A549 (cell line): ENCODE measurements around the gene CALCB. TPM values are rescaled to one million over a fixed set of nuclear protein-coding genes. Genes with fewer than 3 reads are reported as not detected.

Experiments
- ATAC-seq, 2 experiments: fragments of 200-7000 bp in 1 of 2; fragments of >200 bp in 1 of 2; cut with Nextera tagmentation in 1 of 2; cut with Tn5 transposase in 1 of 2; 3 replicates each; pipeline versions ENCODE4 v1.8.0 to v1.9.1; 2018 to 2020; ENCODE audit warnings: mild to moderate bottlenecking in 1 of 2, moderate library complexity in 1 of 2
- CTCF ChIA-PET: fragments of 300-600 bp; sonication (Branson Sonifier 250); formaldehyde crosslinking; extraction: SDS; loops from one replicate; lab custom pipeline; 2021; ENCODE audit warnings: antibody characterized with exemption, inconsistent platforms; lab: Yijun Ruan, JAX
- POLR2A ChIA-PET: fragments of 350-600 bp; formaldehyde crosslinking; extraction: SDS; loops from one replicate; lab custom pipeline; 2021; ENCODE audit warnings: antibody characterized with exemption, inconsistent platforms; lab: Yijun Ruan, JAX
- DNase-seq, 2 experiments: peaks; one replicate each; pipeline versions ENCODE4 v3.0.0 to v3.0.0-alpha.2; 2011 to 2016; ENCODE audit warnings: low read depth in 1 of 2, low spot score in 1 of 2
- FAIRE-seq: peaks from 2 replicates; lab custom pipeline; 2011; peaks lifted over from hg19 to GRCh38; lab: Jason Lieb, UNC
- H3K27ac ChIP-seq, 2 experiments: fragments of >200 bp; sonication (Bioruptor Twin); formaldehyde crosslinking; 3 replicates each; pipeline ENCODE4 v1.5.1; 2016 to 2017
- H3K4me1 ChIP-seq: fragments of >200 bp; sonication (Bioruptor Twin); formaldehyde crosslinking; 3 replicates; pipeline ENCODE4 v1.6.1; 2016
- H3K4me2 ChIP-seq: fragments of >200 bp; sonication (Bioruptor Twin); formaldehyde crosslinking; 3 replicates; pipeline ENCODE4 v1.6.1; 2016
- H3K4me3 ChIP-seq: fragments of >200 bp; sonication (Bioruptor Twin); formaldehyde crosslinking; 3 replicates; pipeline ENCODE4 v1.5.1; 2016
- H3K9me3 ChIP-seq: fragments of >200 bp; sonication (Bioruptor Twin); formaldehyde crosslinking; 3 replicates; pipeline ENCODE4 v1.6.1; 2016
- CBX2 ChIP-seq: fragments of 200-600 bp; sonication (generic); IDR thresholded peaks from 2 replicates; pipeline ENCODE4 v1.6.1; 2016; ENCODE audit warnings: low read depth, mild to moderate bottlenecking, borderline replicate concordance
- CEBPB ChIP-seq, 2 experiments: fragments of >200 bp in 1 of 2; sonication (Bioruptor Twin) in 1 of 2; formaldehyde crosslinking in 1 of 2; IDR thresholded peaks; 2 replicates each; pipeline ENCODE4 v1.6.1; 2012 to 2016
- FOSB ChIP-seq: fragments of 250-450 bp; sonication (Bioruptor Pico); IDR thresholded peaks from 2 replicates; pipeline ENCODE4 v1.5.0; 2020; ENCODE audit warnings: mild to moderate bottlenecking, moderate library complexity
- HOXA7 ChIP-seq: fragments of 250-450 bp; sonication (Bioruptor Pico); IDR thresholded peaks from 2 replicates; pipeline ENCODE4 v1.5.0; 2020; ENCODE audit warnings: mild to moderate bottlenecking, moderate library complexity
- HOXB13 ChIP-seq: fragments of 250-450 bp; sonication (Bioruptor Pico); IDR thresholded peaks from 2 replicates; pipeline ENCODE4 v1.5.0; 2020; ENCODE audit warnings: low read depth, mild to moderate bottlenecking, moderate library complexity
- HOXB5 ChIP-seq: fragments of 250-450 bp; sonication (Bioruptor Pico); IDR thresholded peaks from 2 replicates; pipeline ENCODE4 v1.5.0; 2020; ENCODE audit warnings: mild to moderate bottlenecking, moderate library complexity
- JUN ChIP-seq, 2 experiments: fragments of >200 bp; sonication (Bioruptor Twin); formaldehyde crosslinking; IDR thresholded peaks; 2 replicates in 1 of 2; 3 replicates in 1 of 2; pipeline ENCODE4 v1.6.1; 2016 to 2017
- JUNB ChIP-seq: fragments of >200 bp; sonication (Bioruptor Twin); formaldehyde crosslinking; IDR thresholded peaks from 2 replicates; pipeline ENCODE4 v1.6.1; 2016
- KDM1A ChIP-seq: fragments of 200-600 bp; sonication (generic); IDR thresholded peaks from 2 replicates; pipeline ENCODE4 v1.6.1; 2016; ENCODE audit warnings: low read depth, mild to moderate bottlenecking
- KDM5A ChIP-seq: fragments of 200-600 bp; sonication (generic); IDR thresholded peaks from 2 replicates; pipeline ENCODE4 v1.6.1; 2016; ENCODE audit warnings: antibody characterized with exemption, mild to moderate bottlenecking
- MAZ ChIP-seq: fragments of 150-350 bp; IDR thresholded peaks from 2 replicates; pipeline ENCODE4 v1.6.1; 2014; ENCODE audit warnings: antibody characterized with exemption, low read depth, low read length, borderline replicate concordance
- PHF8 ChIP-seq: fragments of 200-600 bp; sonication (generic); IDR thresholded peaks from 2 replicates; pipeline ENCODE4 v1.6.1; 2016; ENCODE audit warnings: low read depth, mild to moderate bottlenecking, antibody characterized with exemption, moderate library complexity, borderline replicate concordance
- POLR2A ChIP-seq: IDR thresholded peaks from 2 replicates; pipeline ENCODE4 v1.6.1; 2012; ENCODE audit warnings: mild to moderate bottlenecking, low read length
- POLR2AphosphoS2 ChIP-seq: conservative IDR thresholded peaks from 2 replicates; pipeline ENCODE4 v1.6.1; 2012; ENCODE audit warnings: low read length, improper control_type of control experiment, inconsistent platforms
- RFX5 ChIP-seq: fragments of 450-650 bp; IDR thresholded peaks from 2 replicates; pipeline ENCODE4 v1.7.1; 2014; ENCODE audit warnings: antibody characterized with exemption, mild to moderate bottlenecking, moderate library complexity
- RNF2 ChIP-seq: fragments of 200-600 bp; sonication (generic); IDR thresholded peaks from 2 replicates; pipeline ENCODE4 v1.6.1; 2016; ENCODE audit warnings: low read depth, mild to moderate bottlenecking, antibody characterized with exemption, moderate library complexity, borderline replicate concordance
- SMC3 ChIP-seq: fragments of >200 bp; sonication (Bioruptor Twin); formaldehyde crosslinking; IDR thresholded peaks from 3 replicates; pipeline ENCODE4 v1.6.1; 2018; ENCODE audit warnings: inconsistent platforms
- SREBF2 ChIP-seq: fragments of 450-650 bp; IDR thresholded peaks from 2 replicates; pipeline ENCODE4 v1.6.1; 2014; ENCODE audit warnings: mild to moderate bottlenecking, moderate library complexity
- TP53 ChIP-seq: fragments of 250-450 bp; sonication (Bioruptor Pico); IDR thresholded peaks from 2 replicates; pipeline ENCODE4 v1.5.0; 2021; ENCODE audit warnings: mild to moderate bottlenecking, moderate library complexity
- ZNF302 ChIP-seq: fragments of 250-450 bp; sonication (Bioruptor Pico); IDR thresholded peaks from 2 replicates; pipeline ENCODE4 v1.9.0; 2021; ENCODE audit warnings: inconsistent platforms, mild to moderate bottlenecking, moderate library complexity
- ZSCAN20 ChIP-seq: fragments of 250-450 bp; sonication (Bioruptor Pico); IDR thresholded peaks from 2 replicates; pipeline ENCODE4 v1.8.0; 2022; ENCODE audit warnings: mild to moderate bottlenecking, moderate library complexity
- WGBS: methylation state at CpG from one replicate; pipeline ENCODE4 v1.1.6; 2017; ENCODE audit errors: missing lambda C conversion rate; 5-methylcytosine and 5-hydroxymethylcytosine counted together
- polyA plus RNA-seq, 4 experiments: library from polyadenylated mRNA; depleted of rRNA in 3 of 4; stranded (reverse); fragments of >200 nt; fragmentation: RNase III in 1 of 4; extraction: RNeasy Plus Mini Kit Qiagen cat#74134 plus additional on column Dnase treatment in 1 of 4; gene quantifications; 2 replicates in 3 of 4; 3 replicates in 1 of 4; pipeline ENCODE4 v1.2.3, GENCODE V29; 2011 to 2017
- TF ChIP-seq, protein P1 (sequence below): fragments of 250-450 bp; sonication (Bioruptor Pico); IDR thresholded peaks from 2 replicates; pipeline ENCODE4 v1.5.0; 2021; ENCODE audit warnings: mild to moderate bottlenecking, moderate library complexity, borderline replicate concordance
- TF ChIP-seq, protein P2 (sequence below): fragments of 250-450 bp; sonication (Bioruptor Pico); IDR thresholded peaks from 2 replicates; pipeline ENCODE4 v1.5.0; 2020; ENCODE audit warnings: low read depth, mild to moderate bottlenecking, moderate library complexity
- TF ChIP-seq, protein P3 (sequence below): fragments of >200 bp; sonication (Bioruptor Twin); formaldehyde crosslinking; IDR thresholded peaks from 2 replicates; pipeline ENCODE4 v1.6.1; 2016
- TF ChIP-seq, protein P4 (sequence below): IDR thresholded peaks from 2 replicates; pipeline ENCODE4 v1.6.1; 2012
- TF ChIP-seq, protein P5 (sequence below): fragments of 450-650 bp; IDR thresholded peaks from 2 replicates; pipeline ENCODE4 v1.6.1; 2014; ENCODE audit warnings: antibody characterized with exemption
- TF ChIP-seq, protein P6 (sequence below): fragments of >200 bp; sonication (Bioruptor Twin); formaldehyde crosslinking; IDR thresholded peaks from 3 replicates; pipeline ENCODE4 v1.5.1; 2016

CALCB gene
- polyA plus RNA-seq, 2 of the 4 experiments (the other 2 are of a cell fraction), result 0.39 TPM; not detected in 1

DNA sequence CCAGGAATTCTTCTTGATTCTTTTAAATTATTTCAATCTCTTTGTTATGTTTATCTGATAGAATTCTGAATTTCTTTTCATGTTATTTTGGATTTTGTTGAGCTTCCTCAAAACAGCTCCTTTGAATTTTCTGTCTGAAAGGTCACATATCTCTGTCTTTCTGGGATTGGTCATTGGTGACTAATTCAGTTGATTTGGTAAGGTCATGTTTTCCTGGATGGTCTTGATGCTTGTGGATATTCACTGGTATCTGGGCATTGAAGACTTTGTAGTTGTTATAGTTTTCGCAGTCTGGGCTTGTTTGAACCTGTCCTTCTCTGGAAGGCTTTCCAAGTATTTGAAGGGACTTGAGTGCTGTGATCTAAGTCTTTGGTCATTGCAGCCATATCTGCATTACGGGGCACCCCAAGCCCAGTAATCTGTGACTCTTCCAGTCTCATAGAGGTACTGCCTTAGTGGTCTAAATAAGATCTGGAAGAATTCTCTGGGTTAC, 22.4 kb downstream of the CALCB start:
- Histone ChIP-seq H3K9me3 (no peaks in the 10 kb centered on the region), H3K4me2 (no peak overlapping the region), H3K4me1 (no peaks in the 10 kb centered on the region), H3K27ac (no peak overlapping the region), H3K4me3 (no peak overlapping the region)
- WGBS, result 21% methylated on average over 2 of the region's 2 CpGs
- ATAC-seq (no peak), DNase-seq (no peak), FAIRE-seq (no peak)
- ChIA-PET CTCF (interaction anchor here (2.2 kb wide), 1 partner anchor 21 kb away, joined by 12 read pairs; the partner anchor contains the start of gene CALCB), POLR2A (no interaction called here)
- no peak for TF ChIP-seq ZNF302 (CRISPR knock-in tag)
- TF ChIP-seq JUN (IDR thresholded peaks at IDR 0.05), result no peak
- TF ChIP-seq TP53 (CRISPR knock-in tag), result no peak
- TF ChIP-seq SREBF2, result no peak
- no peak for TF ChIP-seq RFX5
- no peak for TF ChIP-seq KDM1A
- TF ChIP-seq, protein P1, sequence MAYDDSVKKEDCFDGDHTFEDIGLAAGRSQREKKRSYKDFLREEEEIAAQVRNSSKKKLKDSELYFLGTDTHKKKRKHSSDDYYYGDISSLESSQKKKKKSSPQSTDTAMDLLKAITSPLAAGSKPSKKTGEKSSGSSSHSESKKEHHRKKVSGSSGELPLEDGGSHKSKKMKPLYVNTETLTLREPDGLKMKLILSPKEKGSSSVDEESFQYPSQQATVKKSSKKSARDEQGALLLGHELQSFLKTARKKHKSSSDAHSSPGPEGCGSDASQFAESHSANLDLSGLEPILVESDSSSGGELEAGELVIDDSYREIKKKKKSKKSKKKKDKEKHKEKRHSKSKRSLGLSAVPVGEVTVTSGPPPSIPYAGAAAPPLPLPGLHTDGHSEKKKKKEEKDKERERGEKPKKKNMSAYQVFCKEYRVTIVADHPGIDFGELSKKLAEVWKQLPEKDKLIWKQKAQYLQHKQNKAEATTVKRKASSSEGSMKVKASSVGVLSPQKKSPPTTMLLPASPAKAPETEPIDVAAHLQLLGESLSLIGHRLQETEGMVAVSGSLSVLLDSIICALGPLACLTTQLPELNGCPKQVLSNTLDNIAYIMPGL (CRISPR knock-in tag), result no peak
- TF ChIP-seq, protein P2, sequence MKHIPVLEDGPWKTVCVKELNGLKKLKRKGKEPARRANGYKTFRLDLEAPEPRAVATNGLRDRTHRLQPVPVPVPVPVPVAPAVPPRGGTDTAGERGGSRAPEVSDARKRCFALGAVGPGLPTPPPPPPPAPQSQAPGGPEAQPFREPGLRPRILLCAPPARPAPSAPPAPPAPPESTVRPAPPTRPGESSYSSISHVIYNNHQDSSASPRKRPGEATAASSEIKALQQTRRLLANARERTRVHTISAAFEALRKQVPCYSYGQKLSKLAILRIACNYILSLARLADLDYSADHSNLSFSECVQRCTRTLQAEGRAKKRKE (CRISPR knock-in tag), result no peak
- no peak for TF ChIP-seq CEBPB (IDR thresholded peaks at IDR 0.05)
- no peak for TF ChIP-seq POLR2AphosphoS2
- no peak for TF ChIP-seq RNF2
- TF ChIP-seq, protein P3, sequence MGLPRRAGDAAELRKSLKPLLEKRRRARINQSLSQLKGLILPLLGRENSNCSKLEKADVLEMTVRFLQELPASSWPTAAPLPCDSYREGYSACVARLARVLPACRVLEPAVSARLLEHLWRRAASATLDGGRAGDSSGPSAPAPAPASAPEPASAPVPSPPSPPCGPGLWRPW, result no peak
- TF ChIP-seq SMC3, result no peak
- TF ChIP-seq, protein P4, sequence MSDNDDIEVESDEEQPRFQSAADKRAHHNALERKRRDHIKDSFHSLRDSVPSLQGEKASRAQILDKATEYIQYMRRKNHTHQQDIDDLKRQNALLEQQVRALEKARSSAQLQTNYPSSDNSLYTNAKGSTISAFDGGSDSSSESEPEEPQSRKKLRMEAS, result no peak
- no peak for TF ChIP-seq HOXB5 (CRISPR knock-in tag)

DNA sequence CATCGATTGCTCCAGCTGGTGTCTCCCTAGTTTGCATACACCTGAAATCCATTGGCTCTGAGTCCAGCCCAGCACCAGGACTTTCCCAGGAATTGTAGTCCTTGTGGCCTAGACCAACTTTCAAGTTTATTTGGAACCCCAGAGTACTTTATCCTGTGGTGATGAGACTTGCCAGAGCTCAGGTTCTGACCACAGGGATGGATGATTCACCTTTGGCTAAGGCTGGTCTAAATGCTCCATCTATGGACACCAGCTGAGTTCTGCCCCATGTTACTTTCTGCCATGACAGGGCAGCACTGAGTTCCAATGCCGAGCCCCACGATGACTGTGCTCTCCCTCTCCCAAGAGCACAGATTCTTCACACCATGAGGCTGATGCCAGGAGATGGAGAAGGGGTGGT, 24.0 kb downstream of the CALCB start:
- Histone ChIP-seq H3K4me1 (no peaks in the 10 kb centered on the region), H3K27ac (no peak overlapping the region), H3K4me3 (no peak overlapping the region), H3K9me3 (no peaks in the 10 kb centered on the region), H3K4me2 (no peak overlapping the region)
- TF ChIP-seq JUNB (no peak), HOXA7 (CRISPR knock-in tag) (no peak), KDM5A (no peak), MAZ (no peak), TP53 (CRISPR knock-in tag) (no peak), CBX2 (no peak), ZSCAN20 (no peak), POLR2A (no peak), CEBPB (IDR thresholded peaks at IDR 0.05) (no peak)
- 2% methylated on average over 3 of the region's 3 CpGs for whole genome bisulfite sequencing
- POLR2A ChIA-PET, result no interaction called here
- no peak for DNase-seq
- no peak for FAIRE-seq
- ATAC-seq, result no peak
- CTCF ChIA-PET, result interaction anchor here (1.3 to 2.2 kb wide), 3 partner anchors 10 to 189 kb away, joined by 5 to 12 read pairs (median 5); partner anchors contain the start of gene CALCB

DNA sequence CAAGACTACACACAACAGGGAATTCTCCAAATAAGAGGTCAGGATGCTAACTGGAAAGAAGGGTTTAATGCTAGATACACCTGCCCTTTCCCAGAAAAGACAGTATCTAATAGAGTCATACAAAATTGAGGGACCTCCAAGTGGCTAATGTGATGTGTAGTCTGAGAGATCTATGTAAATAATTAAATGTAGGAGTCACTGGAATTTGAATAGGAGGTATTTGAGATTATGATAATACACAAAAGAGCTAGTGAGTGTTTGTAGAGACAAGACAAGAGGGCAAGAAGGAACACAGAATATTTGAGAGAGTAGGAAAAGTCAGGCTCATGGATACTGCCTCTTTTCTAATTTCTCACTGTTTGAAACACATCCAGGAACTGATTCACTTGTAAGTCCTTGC, 25.9 kb downstream of the CALCB start:
- TF ChIP-seq SREBF2 (no peak), PHF8 (no peak), HOXB13 (CRISPR knock-in tag) (no peak), TP53 (CRISPR knock-in tag) (no peak), FOSB (no peak), RFX5 (no peak)
- TF ChIP-seq, protein P1 (CRISPR knock-in tag), result no peak
- TF ChIP-seq, protein P5, sequence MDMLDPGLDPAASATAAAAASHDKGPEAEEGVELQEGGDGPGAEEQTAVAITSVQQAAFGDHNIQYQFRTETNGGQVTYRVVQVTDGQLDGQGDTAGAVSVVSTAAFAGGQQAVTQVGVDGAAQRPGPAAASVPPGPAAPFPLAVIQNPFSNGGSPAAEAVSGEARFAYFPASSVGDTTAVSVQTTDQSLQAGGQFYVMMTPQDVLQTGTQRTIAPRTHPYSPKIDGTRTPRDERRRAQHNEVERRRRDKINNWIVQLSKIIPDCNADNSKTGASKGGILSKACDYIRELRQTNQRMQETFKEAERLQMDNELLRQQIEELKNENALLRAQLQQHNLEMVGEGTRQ, result no peak
- TF ChIP-seq, protein P6, sequence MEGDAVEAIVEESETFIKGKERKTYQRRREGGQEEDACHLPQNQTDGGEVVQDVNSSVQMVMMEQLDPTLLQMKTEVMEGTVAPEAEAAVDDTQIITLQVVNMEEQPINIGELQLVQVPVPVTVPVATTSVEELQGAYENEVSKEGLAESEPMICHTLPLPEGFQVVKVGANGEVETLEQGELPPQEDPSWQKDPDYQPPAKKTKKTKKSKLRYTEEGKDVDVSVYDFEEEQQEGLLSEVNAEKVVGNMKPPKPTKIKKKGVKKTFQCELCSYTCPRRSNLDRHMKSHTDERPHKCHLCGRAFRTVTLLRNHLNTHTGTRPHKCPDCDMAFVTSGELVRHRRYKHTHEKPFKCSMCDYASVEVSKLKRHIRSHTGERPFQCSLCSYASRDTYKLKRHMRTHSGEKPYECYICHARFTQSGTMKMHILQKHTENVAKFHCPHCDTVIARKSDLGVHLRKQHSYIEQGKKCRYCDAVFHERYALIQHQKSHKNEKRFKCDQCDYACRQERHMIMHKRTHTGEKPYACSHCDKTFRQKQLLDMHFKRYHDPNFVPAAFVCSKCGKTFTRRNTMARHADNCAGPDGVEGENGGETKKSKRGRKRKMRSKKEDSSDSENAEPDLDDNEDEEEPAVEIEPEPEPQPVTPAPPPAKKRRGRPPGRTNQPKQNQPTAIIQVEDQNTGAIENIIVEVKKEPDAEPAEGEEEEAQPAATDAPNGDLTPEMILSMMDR, result no peak
- FAIRE-seq, result no peak
- Histone ChIP-seq H3K4me1 (no peaks in the 10 kb centered on the region), H3K4me3 (no peak overlapping the region), H3K9me3 (no peaks in the 10 kb centered on the region), H3K4me2 (no peak overlapping the region), H3K27ac (no peak overlapping the region)
- no peak for DNase-seq
- POLR2A ChIA-PET, result no interaction called here
- no peak for ATAC-seq
- CTCF ChIA-PET, result interaction anchor here (1.0 to 3.4 kb wide), 12 partner anchors 8 to 1515 kb away, joined by 3 to 23 read pairs (median 10); no protein-coding TSS in a partner anchor
